Measurements from ENCODE around the gene OR8J1. TPM values are rescaled to one million over a fixed set of nuclear protein-coding genes. Genes with fewer than 3 reads are reported as not detected.
"Not testable (repeated sequence)": the region's sequence is repeated elsewhere in the genome, so short reads cannot be mapped to it uniquely, and the experiment has no call there.

OR8J1 gene
- total and polyA plus RNA-seq, 3 donors from 2014 or later: not detected

DNA sequence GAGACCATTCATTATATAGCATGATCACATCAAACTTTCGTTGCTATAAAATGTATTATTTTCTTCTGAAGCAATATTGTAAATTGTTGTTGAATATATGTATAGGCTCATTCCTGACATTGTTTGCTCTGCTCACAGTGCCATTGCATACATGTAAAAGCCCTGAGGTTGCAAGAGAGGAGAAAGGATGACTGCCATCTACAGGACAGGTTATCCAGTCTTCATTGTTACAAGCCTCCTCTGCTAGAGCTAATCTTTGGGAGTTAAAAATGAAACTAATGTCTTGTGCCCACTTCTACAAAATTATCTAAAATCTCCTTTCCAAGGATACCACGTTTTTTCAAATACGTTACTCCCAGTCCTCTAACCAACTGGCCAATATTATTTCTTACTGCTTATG is 42.0 kb downstream of the OR8J1 start:
- 44 to 45% methylated on average over 3 of the region's 3 CpGs for WGBS, 2 donors

GRCh38 chr11:56401858-56402461 is 47.9 kb downstream of the OR8J1 start:
- peak overlapping the region in 1 of 2 donors; percentile 20 for H3K4me3 ChIP-seq
- intact Hi-C loops (cut with DNase I; ENCODE audit: low total_unique reads); H3K4me1 ChIP-seq; H3K9me3 ChIP-seq; H3K27me3 ChIP-seq; DNase-seq; H3K36me3 ChIP-seq (ENCODE audit: low read depth, missing control alignments); H3K27ac ChIP-seq: not testable (repeated sequence)
- 71 to 82% methylated on average over 3 to 26 of the region's 27 CpGs for WGBS, 2 donors

More for the DNA sequence above, 42.0 kb downstream of the OR8J1 start:
- TF ChIP-seq, protein P1, sequence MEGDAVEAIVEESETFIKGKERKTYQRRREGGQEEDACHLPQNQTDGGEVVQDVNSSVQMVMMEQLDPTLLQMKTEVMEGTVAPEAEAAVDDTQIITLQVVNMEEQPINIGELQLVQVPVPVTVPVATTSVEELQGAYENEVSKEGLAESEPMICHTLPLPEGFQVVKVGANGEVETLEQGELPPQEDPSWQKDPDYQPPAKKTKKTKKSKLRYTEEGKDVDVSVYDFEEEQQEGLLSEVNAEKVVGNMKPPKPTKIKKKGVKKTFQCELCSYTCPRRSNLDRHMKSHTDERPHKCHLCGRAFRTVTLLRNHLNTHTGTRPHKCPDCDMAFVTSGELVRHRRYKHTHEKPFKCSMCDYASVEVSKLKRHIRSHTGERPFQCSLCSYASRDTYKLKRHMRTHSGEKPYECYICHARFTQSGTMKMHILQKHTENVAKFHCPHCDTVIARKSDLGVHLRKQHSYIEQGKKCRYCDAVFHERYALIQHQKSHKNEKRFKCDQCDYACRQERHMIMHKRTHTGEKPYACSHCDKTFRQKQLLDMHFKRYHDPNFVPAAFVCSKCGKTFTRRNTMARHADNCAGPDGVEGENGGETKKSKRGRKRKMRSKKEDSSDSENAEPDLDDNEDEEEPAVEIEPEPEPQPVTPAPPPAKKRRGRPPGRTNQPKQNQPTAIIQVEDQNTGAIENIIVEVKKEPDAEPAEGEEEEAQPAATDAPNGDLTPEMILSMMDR (IDR thresholded peaks at IDR 0.05): no peak
- no peak for TF ChIP-seq POLR2A (IDR thresholded peaks at IDR 0.05)
- no peak for DNase-seq
- H3K9me3 ChIP-seq: no peaks in the 10 kb centered on the region
- H3K36me3 ChIP-seq (ENCODE audit: low read depth, missing control alignments): no peaks in the 10 kb centered on the region
- no peaks in the 10 kb centered on the region for H3K27me3 ChIP-seq
- H3K4me3 ChIP-seq: no peak overlapping the region
- intact Hi-C loops (cut with DNase I; ENCODE audit: low total_unique reads): no loop called here
- no peak overlapping the region for H3K27ac ChIP-seq
- no peaks in the 10 kb centered on the region for H3K4me1 ChIP-seq

DNA sequence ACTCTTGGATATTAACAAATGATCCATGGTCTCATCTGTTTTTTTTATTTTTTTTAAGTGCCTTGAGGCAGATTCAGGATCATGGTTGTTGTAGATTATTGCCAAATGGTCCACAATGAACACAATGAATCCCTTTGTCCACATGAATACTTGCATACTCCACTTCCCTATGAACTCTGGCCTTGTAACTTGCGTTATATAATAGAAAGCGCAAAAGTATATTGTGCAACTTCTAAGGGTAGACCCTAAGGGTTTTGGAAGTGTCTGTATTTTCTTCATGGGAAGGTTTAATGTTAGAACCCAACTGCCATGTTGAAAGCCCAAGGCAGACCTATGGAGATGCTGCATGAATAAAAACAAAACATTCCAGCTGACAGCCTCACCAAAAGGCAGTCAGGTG is 50.3 kb downstream of the OR8J1 start:
- TF ChIP-seq, protein P1 (IDR thresholded peaks at IDR 0.05): no peak
- no peak for TF ChIP-seq POLR2A (IDR thresholded peaks at IDR 0.05)
- Histone ChIP-seq H3K4me3 (no peak overlapping the region), H3K4me1 (no peaks in the 10 kb centered on the region), H3K27ac (no peak overlapping the region), H3K36me3 (ENCODE audit: low read depth, missing control alignments) (no peaks in the 10 kb centered on the region), H3K27me3 (no peaks in the 10 kb centered on the region), H3K9me3 (no peaks in the 10 kb centered on the region)
- DNase-seq: no peak
- intact Hi-C loops (cut with DNase I; ENCODE audit: low total_unique reads): no loop called here
- WGBS, 2 donors: 73 to 95% methylated on average over 2 of the region's 2 CpGs

DNA sequence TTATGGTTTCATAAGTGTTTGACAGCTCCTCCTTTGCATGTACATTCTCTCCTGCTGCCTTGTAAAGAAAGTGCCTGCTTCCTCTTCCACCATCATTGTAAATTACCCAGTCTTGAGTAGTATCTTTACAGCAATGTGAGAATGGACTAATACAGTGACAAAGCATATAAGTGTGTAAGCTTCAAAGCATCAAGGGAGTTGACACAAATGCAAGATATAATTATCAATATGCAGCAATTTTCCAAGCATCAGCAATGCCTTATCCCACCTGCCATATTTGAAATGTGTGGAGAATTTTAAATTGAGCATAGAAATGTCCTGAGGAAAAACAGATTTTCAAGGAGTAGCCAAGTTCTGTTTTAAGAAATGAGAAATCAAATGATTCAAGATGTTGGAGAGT is 56.7 kb downstream of the OR8J1 start:
- H3K27me3 ChIP-seq: no peaks in the 10 kb centered on the region
- H3K36me3 ChIP-seq (ENCODE audit: low read depth, missing control alignments): no peaks in the 10 kb centered on the region
- H3K4me3 ChIP-seq: no peak overlapping the region
- H3K4me1 ChIP-seq: no peaks in the 10 kb centered on the region
- TF ChIP-seq POLR2A (IDR thresholded peaks at IDR 0.05): no peak
- TF ChIP-seq, protein P1 (IDR thresholded peaks at IDR 0.05): no peak
- no peak for DNase-seq
- intact Hi-C loops (cut with DNase I; ENCODE audit: low total_unique reads): no loop called here
- H3K9me3 ChIP-seq: no peaks in the 10 kb centered on the region
- no peak overlapping the region for H3K27ac ChIP-seq

Other genes with a start within 250 kb of the OR8J1 start
- gene OR8H3, start 231.9 kb upstream of the OR8J1 start, total RNA-seq: not detected
- gene OR8H3, start 231.9 kb upstream of the OR8J1 start, polyA plus RNA-seq (ENCODE audit: insufficient read depth, low read depth, low replicate concordance): not detected
- not detected for gene OR8J3, start 214.1 kb upstream of the OR8J1 start, total RNA-seq
- gene OR8J3, start 214.1 kb upstream of the OR8J1 start, polyA plus RNA-seq (ENCODE audit: insufficient read depth, low read depth, low replicate concordance): not detected
- under 1 TPM in 1 of 2 donors, not detected in 1; 0.87 TPM for gene OR8K5, start 194.0 kb upstream of the OR8J1 start, total RNA-seq
- gene OR8K5, start 194.0 kb upstream of the OR8J1 start, polyA plus RNA-seq (ENCODE audit: insufficient read depth, low read depth, low replicate concordance): not detected
- not detected for gene OR5J2, start 177.7 kb upstream of the OR8J1 start, total RNA-seq
- gene OR5J2, start 177.7 kb upstream of the OR8J1 start, polyA plus RNA-seq (ENCODE audit: insufficient read depth, low read depth, low replicate concordance): not detected
- not detected for gene OR5T2, start 120.0 kb upstream of the OR8J1 start, total RNA-seq
- gene OR5T2, start 120.0 kb upstream of the OR8J1 start, polyA plus RNA-seq (ENCODE audit: insufficient read depth, low read depth, low replicate concordance): not detected
- not detected for gene OR5T3, start 102.0 kb upstream of the OR8J1 start, total RNA-seq
- gene OR5T3, start 102.0 kb upstream of the OR8J1 start, polyA plus RNA-seq (ENCODE audit: insufficient read depth, low read depth, low replicate concordance): not detected
- not detected for gene OR5T1, start 80.1 kb upstream of the OR8J1 start, total RNA-seq
- gene OR5T1, start 80.1 kb upstream of the OR8J1 start, polyA plus RNA-seq (ENCODE audit: insufficient read depth, low read depth, low replicate concordance): not detected
- under 1 TPM in 1 of 2 donors, not detected in 1; 0.08 TPM for gene OR8H1, start 62.0 kb upstream of the OR8J1 start, total RNA-seq
- gene OR8H1, start 62.0 kb upstream of the OR8J1 start, polyA plus RNA-seq (ENCODE audit: insufficient read depth, low read depth, low replicate concordance): not detected
- not detected for gene OR8K3, start 39.1 kb upstream of the OR8J1 start, total RNA-seq
- not detected for gene OR8K3, start 39.1 kb upstream of the OR8J1 start, polyA plus RNA-seq (ENCODE audit: insufficient read depth, low read depth, low replicate concordance)
- not detected for gene OR8K1, start 8.3 kb upstream of the OR8J1 start, total RNA-seq
- not detected for gene OR8K1, start 8.3 kb upstream of the OR8J1 start, polyA plus RNA-seq (ENCODE audit: insufficient read depth, low read depth, low replicate concordance)
- gene OR8U1, start 21.3 kb downstream of the OR8J1 start, total RNA-seq: not detected
- gene OR8U1, start 21.3 kb downstream of the OR8J1 start, polyA plus RNA-seq (ENCODE audit: insufficient read depth, low read depth, low replicate concordance): not detected
- not detected for gene OR5AL1, start 58.4 kb downstream of the OR8J1 start, total RNA-seq
- not detected for gene OR5AL1, start 58.4 kb downstream of the OR8J1 start, polyA plus RNA-seq (ENCODE audit: insufficient read depth, low read depth, low replicate concordance)
- not detected for gene OR5M3, start 119.1 kb downstream of the OR8J1 start, total RNA-seq
- not detected for gene OR5M3, start 119.1 kb downstream of the OR8J1 start, polyA plus RNA-seq (ENCODE audit: insufficient read depth, low read depth, low replicate concordance)
- under 1 TPM in 1 of 2 donors, not detected in 1; 0.47 TPM for gene OR5M8, start 137.1 kb downstream of the OR8J1 start, total RNA-seq
- gene OR5M8, start 137.1 kb downstream of the OR8J1 start, polyA plus RNA-seq (ENCODE audit: insufficient read depth, low read depth, low replicate concordance): not detected
- not detected for gene OR5M11, start 189.0 kb downstream of the OR8J1 start, total RNA-seq
- gene OR5M11, start 189.0 kb downstream of the OR8J1 start, polyA plus RNA-seq (ENCODE audit: insufficient read depth, low read depth, low replicate concordance): not detected
- gene OR5M10, start 223.4 kb downstream of the OR8J1 start, total RNA-seq: not detected
- not detected for gene OR5M10, start 223.4 kb downstream of the OR8J1 start, polyA plus RNA-seq (ENCODE audit: insufficient read depth, low read depth, low replicate concordance)